Upper lobe of right lung (tissue), 1 donor: Measurements from ENCODE around the gene SIK3. TPM values are rescaled to one million over a fixed set of nuclear protein-coding genes. Genes with fewer than 3 reads are reported as not detected.

Experiments used
- ATAC-seq: fragments of 200-7000 bp; cut with Tn5 transposase; one replicate; pipeline ENCODE4 v1.9.1; 2020; ENCODE audit warnings: mild to moderate bottlenecking, moderate library complexity
- DNase-seq: peaks from one replicate; pipeline ENCODE4 v3.0.0-alpha.2; 2020
- H3K27ac ChIP-seq: fragments of 200-600 bp; one replicate; pipeline ENCODE4 v1.8.0; 2022
- H3K27me3 ChIP-seq: fragments of 200-600 bp; one replicate; pipeline ENCODE4 v1.8.0; 2022; ENCODE audit warnings: mild to moderate bottlenecking
- H3K36me3 ChIP-seq: fragments of 200-600 bp; one replicate; pipeline ENCODE4 v1.8.0; 2022
- H3K4me1 ChIP-seq: fragments of 200-600 bp; one replicate; pipeline ENCODE4 v1.8.0; 2022
- H3K4me3 ChIP-seq: fragments of 200-600 bp; one replicate; pipeline ENCODE4 v1.8.0; 2022; ENCODE audit warnings: mild to moderate bottlenecking
- H3K9me3 ChIP-seq: fragments of 200-600 bp; one replicate; pipeline ENCODE4 v1.8.0; 2022
- CTCF ChIP-seq: fragments of 200-600 bp; IDR thresholded peaks from one replicate; pipeline ENCODE4 v1.8.0; 2022; ENCODE audit warnings: antibody characterized with exemption
- intact Hi-C: fragments of 100-400 bp; cut with DNase I; formaldehyde crosslinking; loops from one replicate; pipeline ENCODE4 v1.11.0; 2022
- total RNA-seq: library from RNA; stranded (reverse); fragmentation: NEBNext Ultra II Directional; extraction: Animal tissue kit (Norgen Biotek cat#: 25700); gene quantifications from one replicate; pipeline ENCODE4 v1.2.1, GENCODE V29; 2021
- donor health status: DM: no; HTN: yes; CAD: no; lungs with severe emphysema.

The SIK3 gene
- total RNA-seq, 1 donor from 2014 or later, result 37.1 TPM

GRCh38 chr11:116918925-116919655 lies 179.1 kb downstream of the SIK3 start:
- no peak overlapping the region for H3K4me3 ChIP-seq
- intact Hi-C loops, result no loop called here
- peaks cover 4% of the 10 kb centered on the region for H3K4me1 ChIP-seq
- no peak for ATAC-seq
- DNase-seq, result no peak
- H3K27me3 ChIP-seq, result no peaks in the 10 kb centered on the region
- no peaks in the 10 kb centered on the region for H3K36me3 ChIP-seq
- no peak overlapping the region for H3K27ac ChIP-seq
- no peak for TF ChIP-seq CTCF
- H3K9me3 ChIP-seq, result no peaks in the 10 kb centered on the region

- no peak for TF ChIP-seq CTCF
- Histone ChIP-seq H3K4me3 (no peak overlapping the region), H3K36me3 (no peaks in the 10 kb centered on the region), H3K27ac (no peak overlapping the region), H3K27me3 (no peaks in the 10 kb centered on the region), H3K4me1 (peaks cover 4% of the 10 kb centered on the region), H3K9me3 (no peaks in the 10 kb centered on the region)
- intact Hi-C loops, result no loop called here
- DNase-seq (no peak), ATAC-seq (no peak)
These were observed 180.6 kb downstream of the SIK3 start for GRCh38 chr11:116917632-116918031.

GRCh38 chr11:116916886-116917285 lies 181.3 kb downstream of the SIK3 start:
- ATAC-seq (no peak), DNase-seq (no peak)
- Histone ChIP-seq H3K27ac (no peak overlapping the region), H3K4me3 (no peak overlapping the region), H3K9me3 (no peaks in the 10 kb centered on the region), H3K27me3 (no peaks in the 10 kb centered on the region), H3K4me1 (peaks cover 4% of the 10 kb centered on the region), H3K36me3 (no peaks in the 10 kb centered on the region)
- no peak for TF ChIP-seq CTCF
- intact Hi-C loops, result no loop called here

- Histone ChIP-seq H3K27ac (no peak overlapping the region), H3K27me3 (no peaks in the 10 kb centered on the region), H3K36me3 (no peaks in the 10 kb centered on the region), H3K4me1 (peaks cover 4% of the 10 kb centered on the region), H3K4me3 (no peak overlapping the region), H3K9me3 (no peaks in the 10 kb centered on the region)
- intact Hi-C loops, result no loop called here
- no peak for ATAC-seq
- no peak for TF ChIP-seq CTCF
- DNase-seq, result no peak
These were observed 182.2 kb downstream of the SIK3 start for GRCh38 chr11:116916052-116916451.

GRCh38 chr11:116913000-116913399 lies 185.2 kb downstream of the SIK3 start:
- Histone ChIP-seq H3K36me3 (no peaks in the 10 kb centered on the region), H3K4me1 (no peaks in the 10 kb centered on the region), H3K27ac (no peak overlapping the region), H3K4me3 (no peak overlapping the region), H3K9me3 (no peaks in the 10 kb centered on the region), H3K27me3 (no peaks in the 10 kb centered on the region)
- DNase-seq, result no peak
- no peak for TF ChIP-seq CTCF
- ATAC-seq, result peak; percentile 84
- intact Hi-C loops, result no loop called here
